Amniotic epithelial cell (primary cell): ENCODE results near the gene RAG1.
"Not testable (repeated sequence)": the region's sequence is repeated elsewhere in the genome, so short reads cannot be mapped to it uniquely, and the experiment has no call there.

ENCODE experiments used
- DNase-seq: peaks from one replicate; pipeline ENCODE4 v3.0.0-alpha.2; 2010; ENCODE audit warnings: low read depth

RAG1 gene

GRCh38 chr11:36567694-36568093, at the start of gene RAG1:
RAG1 (plus strand) TSS chr11:36568007; CDS start chr11:36573305, 5,298 bp downstream.
- no peak for DNase-seq

- DNase-seq: no peak
Observed at GRCh38 chr11:36530840-36531239, 37.0 kb upstream of the RAG1 start.

- peak; percentile 44 for DNase-seq
Observed at GRCh38 chr11:36532941-36533601, 34.7 kb upstream of the RAG1 start.

GRCh38 chr11:36534276-36534840, 33.4 kb upstream of the RAG1 start:
- no peak for DNase-seq

- DNase-seq: peak; percentile 53
Observed at GRCh38 chr11:36540998-36541397, 26.8 kb upstream of the RAG1 start.

- no peak for DNase-seq
Observed at GRCh38 chr11:36550385-36551115, 17.3 kb upstream of the RAG1 start.

GRCh38 chr11:36557390-36557789, 10.4 kb upstream of the RAG1 start:
- not testable (repeated sequence) for DNase-seq

- DNase-seq: no peak
Observed at GRCh38 chr11:36557991-36558390, 9.8 kb upstream of the RAG1 start.

GRCh38 chr11:36558571-36559413, 9.0 kb upstream of the RAG1 start:
- no peak for DNase-seq

- DNase-seq: peak; percentile 51
Observed at GRCh38 chr11:36564376-36565030, 3.3 kb upstream of the RAG1 start.

GRCh38 chr11:36565031-36565610, 2.7 kb upstream of the RAG1 start:
- no peak for DNase-seq

- no peak for DNase-seq
Observed at GRCh38 chr11:36566407-36567053, 1.3 kb upstream of the RAG1 start.

- no peak for DNase-seq
Observed at GRCh38 chr11:36569095-36569494, 1.3 kb downstream of the RAG1 start.

- no peak for DNase-seq
Observed at GRCh38 chr11:36574486-36574885, 6.7 kb downstream of the RAG1 start.

- no peak for DNase-seq
Observed at GRCh38 chr11:36577373-36577772, 9.6 kb downstream of the RAG1 start.

GRCh38 chr11:36577859-36578258, 10.1 kb downstream of the RAG1 start:
- peak; percentile 7 for DNase-seq

GRCh38 chr11:36578458-36578857, 10.7 kb downstream of the RAG1 start:
- DNase-seq: no peak

GRCh38 chr11:36581536-36581935, 13.7 kb downstream of the RAG1 start:
- DNase-seq: no peak

- no peak for DNase-seq
Observed at GRCh38 chr11:36583667-36584066, 15.9 kb downstream of the RAG1 start.

GRCh38 chr11:36586543-36586942, 18.7 kb downstream of the RAG1 start:
- DNase-seq: no peak

GRCh38 chr11:36588099-36588498, 20.3 kb downstream of the RAG1 start:
- no peak for DNase-seq
